Medulla oblongata (tissue), 1 donor: Measurements from ENCODE around the gene DDX54.
"Not testable (repeated sequence)": the region's sequence is repeated elsewhere in the genome, so short reads cannot be mapped to it uniquely, and the experiment has no call there.

ENCODE experiments used
- DNase-seq: peaks from one replicate; pipeline ENCODE4 v3.0.0-alpha.2; 2015; ENCODE audit errors: extremely low spot score

The DDX54 gene

DNA sequence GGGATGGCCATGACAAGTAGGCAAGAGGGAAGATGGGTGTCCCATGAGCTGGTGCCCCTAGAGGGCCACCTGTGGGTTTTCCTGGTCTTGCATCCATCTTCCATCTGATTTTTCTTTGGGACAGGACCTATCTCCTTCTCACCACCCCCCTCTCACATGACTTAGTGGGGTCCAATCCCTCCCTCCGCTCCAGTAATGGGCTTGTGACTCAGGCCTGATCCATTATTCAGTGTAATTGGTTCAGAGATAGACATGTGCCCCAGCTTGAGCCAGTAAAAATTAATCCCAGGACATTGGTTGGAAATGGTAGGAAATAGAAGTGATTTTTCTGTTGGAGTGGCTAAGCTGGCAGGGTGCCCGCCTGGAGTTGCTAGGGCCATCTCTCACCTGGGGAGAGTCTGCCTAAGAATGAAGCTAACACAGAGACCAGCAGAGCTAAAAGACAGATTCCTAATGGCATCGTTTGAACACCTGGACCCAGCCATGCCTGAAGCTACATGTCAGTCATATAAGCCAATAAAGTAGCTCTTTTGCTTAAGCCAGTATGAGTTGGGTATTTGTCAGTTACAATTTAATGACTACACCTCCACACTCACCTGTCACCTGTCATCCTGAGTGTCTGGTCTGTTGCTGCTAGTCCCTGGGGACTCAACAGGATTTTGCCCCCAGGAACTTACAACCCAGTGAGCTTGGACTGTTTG, 64.5 kb downstream of the DDX54 start:
- no peak for DNase-seq

DNA sequence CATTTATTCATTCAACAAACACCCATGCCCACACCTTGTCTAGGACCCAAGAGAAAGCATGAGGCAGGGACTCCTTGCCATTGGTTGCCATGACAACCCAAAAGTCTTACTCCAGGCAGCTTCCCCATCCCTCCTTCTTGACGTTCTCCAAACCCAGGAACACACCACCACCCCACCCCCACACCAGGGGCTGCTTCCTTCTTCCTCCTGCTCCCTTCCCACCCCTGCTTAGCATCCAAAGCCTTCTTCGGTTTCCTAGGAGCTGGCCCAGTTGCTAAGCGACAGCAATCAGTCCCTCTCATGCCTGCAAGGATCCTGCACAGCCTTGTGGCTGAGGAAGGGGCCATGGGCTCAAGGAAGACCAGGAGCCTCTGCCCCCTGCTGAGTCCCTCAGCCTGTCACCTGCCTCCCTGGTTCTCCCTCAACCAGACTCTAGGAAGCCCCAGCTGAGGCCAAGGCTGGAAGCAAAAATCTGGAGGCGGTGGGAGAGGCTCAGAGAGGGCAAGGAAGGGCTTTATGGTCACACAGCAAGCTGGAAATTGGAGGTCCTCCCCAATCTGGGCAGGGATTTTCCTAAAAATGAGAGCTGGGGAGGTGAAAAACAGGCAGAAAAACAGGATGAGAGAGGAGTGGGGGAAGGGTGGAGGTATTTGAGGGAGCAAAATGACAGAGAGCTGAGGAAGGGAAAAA, 65.2 kb downstream of the DDX54 start:
- no peak for DNase-seq

DNA sequence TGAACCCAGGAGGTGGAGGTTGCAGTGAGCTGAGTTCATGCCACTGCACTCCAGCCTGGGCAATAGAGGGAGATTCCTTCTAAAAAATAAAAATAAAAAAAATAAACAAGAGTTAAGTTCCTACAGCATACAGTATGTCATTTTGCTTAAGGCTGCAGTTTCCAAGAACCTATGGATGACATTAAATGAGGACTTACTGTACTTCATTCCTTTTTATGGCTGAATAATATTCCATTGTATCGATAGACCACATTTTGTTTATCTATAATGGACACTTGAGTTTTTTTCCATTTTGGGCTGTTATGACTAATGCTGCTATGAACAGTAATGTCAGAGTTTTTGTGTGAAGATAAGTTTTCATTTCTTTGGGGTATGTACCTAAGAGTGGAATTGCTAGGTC, 67.1 kb downstream of the DDX54 start:
- DNase-seq: no peak

DNA sequence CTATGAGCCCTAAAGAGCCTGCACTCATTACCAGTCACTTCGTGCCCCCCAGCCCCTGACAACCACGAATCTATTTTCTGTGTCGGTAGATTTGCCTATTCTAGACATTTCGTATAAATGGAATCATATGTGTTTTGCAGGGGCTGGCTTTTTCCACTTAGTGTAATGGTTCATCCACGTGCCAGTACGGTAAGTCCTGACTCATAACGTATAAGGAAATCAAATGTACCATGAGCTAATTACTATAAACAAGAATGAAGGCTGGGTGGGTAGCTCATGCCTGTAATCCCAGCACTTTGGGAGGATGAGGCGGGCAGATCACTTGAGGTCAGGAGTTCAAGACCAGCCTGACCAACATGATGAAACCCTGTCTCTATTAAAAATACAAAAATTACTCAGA, 67.6 kb downstream of the DDX54 start:
- not testable (repeated sequence) for DNase-seq

GRCh38 chr12:113116875-113117274, 68.4 kb downstream of the DDX54 start:
- DNase-seq: no peak

- DNase-seq: no peak
Observed at GRCh38 chr12:113115455-113116126, 69.7 kb downstream of the DDX54 start.

DNA sequence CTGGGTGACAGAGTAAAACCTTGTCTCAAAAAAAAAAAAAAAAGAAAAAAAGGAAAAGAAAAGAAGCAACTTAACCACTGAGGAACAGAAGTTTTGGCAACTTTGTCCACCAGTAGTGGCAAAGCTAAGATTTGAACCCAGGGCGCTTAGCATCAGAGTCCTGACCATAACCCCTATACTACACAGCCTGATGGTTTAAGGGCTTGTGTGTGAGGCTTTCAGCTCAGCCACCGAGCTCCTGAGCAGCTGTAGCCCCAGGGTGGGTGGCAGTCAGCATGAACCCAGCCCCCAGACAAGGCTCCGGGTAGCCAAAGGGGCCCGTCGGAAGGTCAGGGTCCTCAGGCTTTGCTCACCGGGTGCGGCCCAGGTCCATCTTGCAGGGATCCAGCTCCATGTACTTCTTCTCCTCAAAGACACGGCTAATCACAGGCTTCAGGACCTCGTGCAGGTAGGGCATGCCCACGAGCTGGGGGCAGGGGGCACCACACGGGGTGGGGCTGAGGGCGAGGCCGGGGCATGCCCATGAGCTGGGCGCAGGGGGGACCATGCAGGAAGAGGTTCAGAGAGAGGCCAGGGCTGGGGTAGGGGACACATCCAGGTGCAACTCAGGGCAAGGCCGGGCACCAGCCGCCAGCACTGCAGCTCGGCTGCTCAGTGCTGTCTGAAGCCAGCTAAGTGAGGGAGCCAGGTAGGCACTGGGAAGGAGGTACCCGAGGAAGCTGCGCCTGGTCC, 70.7 kb downstream of the DDX54 start:
- no peak for DNase-seq

- DNase-seq: no peak
Observed at GRCh38 chr12:113113397-113113796, 71.9 kb downstream of the DDX54 start.

DNA sequence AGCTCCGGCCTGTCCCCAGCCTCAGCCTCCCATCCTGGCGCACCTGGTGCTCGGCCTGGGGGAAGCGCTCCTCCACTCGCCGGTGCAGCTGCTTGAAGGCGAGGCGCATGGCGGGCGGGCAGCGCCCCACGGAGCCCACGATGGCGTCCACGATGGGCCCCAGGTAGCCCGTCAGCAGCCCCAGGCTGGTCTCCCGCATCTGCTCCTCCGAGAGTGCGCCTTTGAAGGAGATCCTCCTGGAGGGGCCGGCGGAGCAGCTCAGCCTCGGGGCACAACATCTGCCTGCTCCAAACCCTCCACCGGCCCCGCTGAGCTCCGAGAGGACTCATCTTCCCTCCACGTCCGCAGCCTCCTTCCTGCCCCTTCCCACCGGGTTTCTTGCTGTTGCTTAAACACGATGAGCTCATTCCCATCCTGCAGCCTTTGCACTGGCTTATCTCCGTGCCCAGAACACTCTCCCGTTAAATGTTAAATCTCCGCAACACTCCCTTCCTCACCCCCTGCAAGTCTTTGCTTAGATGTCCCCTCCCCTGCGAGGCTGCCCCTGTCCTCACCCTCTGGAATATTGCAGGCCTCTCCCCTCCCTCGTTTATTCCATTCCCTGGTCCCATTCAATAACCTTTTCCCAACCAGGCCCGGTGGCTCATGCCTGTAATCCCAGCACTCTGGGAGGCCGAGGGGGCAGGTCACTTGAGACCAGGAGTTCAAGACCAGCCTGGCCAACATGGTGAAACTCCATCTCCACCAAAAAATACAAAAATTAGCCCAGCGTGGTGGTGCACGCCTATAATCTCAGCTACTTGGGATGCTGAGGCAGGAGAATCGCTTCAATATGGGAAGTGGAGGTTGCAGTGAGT, 73.0 kb downstream of the DDX54 start:
- DNase-seq: no peak

DNA sequence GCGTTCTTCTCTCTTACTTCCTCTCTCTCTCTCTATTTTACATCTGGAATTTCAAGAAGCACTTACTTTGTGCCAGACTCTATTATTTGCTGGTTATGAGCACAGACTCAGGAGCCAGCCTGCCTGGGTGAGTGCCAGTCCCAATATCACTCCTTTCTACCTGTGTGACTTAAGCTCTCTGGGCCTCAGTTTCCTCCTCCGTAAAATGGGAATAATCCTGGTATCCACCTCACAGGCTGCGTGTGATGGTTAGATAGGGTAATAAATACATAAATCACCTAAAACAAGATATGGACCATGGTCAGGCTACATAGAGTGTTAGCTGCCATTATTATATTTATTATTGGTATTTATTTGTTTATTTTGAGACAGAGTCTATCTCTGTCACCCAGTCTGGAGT, 74.0 kb downstream of the DDX54 start:
- no peak for DNase-seq

DNA sequence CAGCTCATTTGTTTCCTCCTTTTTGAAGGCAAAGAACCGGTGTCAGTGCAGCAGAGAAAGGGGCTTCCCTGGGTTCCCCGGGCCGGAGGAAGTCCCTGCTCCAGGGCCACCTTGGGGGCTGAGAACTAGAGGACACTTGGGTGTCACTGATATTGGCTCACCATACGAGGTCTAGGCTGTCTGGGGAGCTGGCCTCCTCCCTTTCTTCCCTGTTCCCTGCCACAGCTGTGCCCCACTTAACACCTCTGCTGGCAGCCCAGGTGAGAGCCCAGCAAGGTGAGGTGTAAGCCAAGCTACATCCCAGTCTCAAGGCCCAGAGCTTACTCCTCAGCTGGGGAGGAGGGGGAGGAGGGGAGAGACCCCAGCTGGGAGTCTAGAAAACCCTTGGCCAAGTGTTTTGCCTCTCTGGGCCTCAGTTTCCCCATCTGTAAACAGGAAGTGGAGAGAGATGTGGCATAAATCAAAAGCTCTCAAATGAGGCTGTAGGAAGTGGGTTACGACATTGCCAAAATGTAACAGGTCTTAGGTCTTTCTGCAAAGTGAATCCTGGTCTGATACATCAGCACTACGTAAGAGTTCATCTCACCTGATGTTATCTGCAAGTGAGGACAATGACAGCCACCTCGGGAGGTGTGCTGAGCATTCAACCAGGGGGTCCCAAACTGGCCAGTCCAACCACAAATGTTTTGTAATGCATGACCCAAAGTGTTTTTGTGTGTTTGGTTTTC, 75.2 kb downstream of the DDX54 start:
- DNase-seq: no peak

- no peak for DNase-seq
Observed at GRCh38 chr12:113109360-113109759, 75.9 kb downstream of the DDX54 start.

GRCh38 chr12:113108308-113108707, 77.0 kb downstream of the DDX54 start:
- DNase-seq: no peak
